Transverse colon (tissue), 4 donors: ENCODE data around the gene KIAA1217. TPM values are rescaled to one million over a fixed set of nuclear protein-coding genes. Genes with fewer than 3 reads are reported as not detected.
A peak's percentile ranks its signal among the peaks of the same experiment; 100 is the strongest.
"Not testable (repeated sequence)": the region's sequence is repeated elsewhere in the genome, so short reads cannot be mapped to it uniquely, and the experiment has no call there.

ENCODE experiments used
- DNase-seq: peaks from one replicate; pipeline ENCODE4 v3.0.0-alpha.2; 2019
- H3K27ac ChIP-seq, 4 donors: fragments of 200-600 bp; sonication (generic); 2 replicates each; pipeline ENCODE4 v1.5.1; 2016 to 2018; ENCODE audit warnings: inconsistent platforms in 4 of 4
- H3K27me3 ChIP-seq: fragments of 200-600 bp; sonication (generic); 2 replicates; pipeline ENCODE4 v1.5.1; 2017; ENCODE audit warnings: inconsistent platforms
- H3K36me3 ChIP-seq, 4 donors: fragments of 200-600 bp; sonication (generic); 2 replicates each; pipeline ENCODE4 v1.5.1; 2017 to 2019; ENCODE audit warnings: inconsistent platforms in 4 of 4
- H3K4me1 ChIP-seq, 4 donors: fragments of 200-600 bp; sonication (generic); 2 replicates each; pipeline ENCODE4 v1.5.1; 2017 to 2020; ENCODE audit warnings: inconsistent platforms in 4 of 4
- H3K4me3 ChIP-seq, 4 donors: fragments of 200-600 bp; sonication (generic); 1 replicate in 1 of 4; 2 replicates in 3 of 4; pipeline versions ENCODE4 v1.5.1 to v1.6.1; 2017 to 2019; ENCODE audit warnings: inconsistent platforms in 4 of 4
- H3K9me3 ChIP-seq, 2 donors: fragments of 200-600 bp; sonication (generic); 2 replicates each; pipeline ENCODE4 v1.5.1; 2017 to 2019; ENCODE audit warnings: inconsistent platforms in 2 of 2
- EP300 ChIP-seq: sonication (generic); formaldehyde crosslinking; IDR thresholded peaks from one replicate; pipeline ENCODE4 v1.6.1; 2017; ENCODE audit warnings: antibody characterized with exemption, low read depth
- POLR2A ChIP-seq: fragments of 450-650 bp; IDR thresholded peaks from one replicate; pipeline ENCODE4 v1.6.1; 2016; ENCODE audit warnings: antibody characterized with exemption, mild to moderate bottlenecking, moderate library complexity
- POLR2AphosphoS5 ChIP-seq, 3 donors: sonication (generic); formaldehyde crosslinking; IDR thresholded peaks; one replicate each; pipeline ENCODE4 v1.6.1; 2016; ENCODE audit warnings: antibody characterized with exemption in 3 of 3
- WGBS, 2 donors: methylation state at CpG; one replicate each; pipeline ENCODE4 v1.1.5; 2018; ENCODE audit warnings: low coverage in 1 of 2; 5-methylcytosine and 5-hydroxymethylcytosine counted together
- in situ Hi-C, 4 donors: fragments of 200-750 bp; cut with MboI; loops; one replicate each; pipeline versions ENCODE4 v1.15.0 to v1.15.1; 2017; ENCODE audit warnings: low sequenced_read_pairs in 3 of 4, low pct_ligation_motif_present in 1 of 4, low pct_unique_long_range_greater_than_20kb in 1 of 4
- intact Hi-C: fragments of 100-400 bp; cut with DNase I; formaldehyde crosslinking; loops from one replicate; pipeline ENCODE4 v1.15.1; 2023; ENCODE audit warnings: low total_unique reads
- total RNA-seq, 4 donors: library from RNA; depleted of rRNA; stranded (reverse); fragments of >200 nt; gene quantifications; one replicate each; pipeline ENCODE4 v1.1.0, GENCODE V29; 2016
- TF ChIP-seq, protein P1 (sequence below), 5 experiments: fragments of 200-600 bp in 3 of 5; fragments of 450-650 bp in 2 of 5; sonication (generic) in 3 of 5; IDR thresholded peaks; 1 replicate in 2 of 5; 2 replicates in 3 of 5; pipeline ENCODE4 v1.5.1; 2016 to 2017; ENCODE audit warnings: antibody characterized with exemption in 5 of 5, inconsistent platforms in 3 of 5, mild to moderate bottlenecking in 2 of 5, moderate library complexity in 1 of 5

Gene KIAA1217
- total RNA-seq, 4 donors from 2014 or later, result 56.5 to 175 (median 72.0) TPM

- H3K4me1 ChIP-seq, result peaks cover 0 to 7% (median under 1%) of the 10 kb centered on the region in 4 donors
- no peaks in the 10 kb centered on the region for H3K36me3 ChIP-seq
- no peak for DNase-seq
- intact Hi-C loops (no loop called here), in situ Hi-C loops (loop anchor here in 3 of 4 donors (10.0 to 25.0 kb wide), 2 partner anchors 355 to 362 kb away; no protein-coding TSS in a partner anchor)
- H3K27ac ChIP-seq, result no peak overlapping the region
- H3K27me3 ChIP-seq, result no peaks in the 10 kb centered on the region
- H3K4me3 ChIP-seq, result no peak overlapping the region
- WGBS, 2 donors, result 16 to 63% methylated on average over 2 to 3 of the region's 3 CpGs
- TF ChIP-seq POLR2AphosphoS5 (IDR thresholded peaks at IDR 0.05), result no peak
- TF ChIP-seq POLR2A, result no peak
- H3K9me3 ChIP-seq, result no peaks in the 10 kb centered on the region
These were observed 140.6 kb downstream of the KIAA1217 start for GRCh38 chr10:24349379-24350001.

DNA sequence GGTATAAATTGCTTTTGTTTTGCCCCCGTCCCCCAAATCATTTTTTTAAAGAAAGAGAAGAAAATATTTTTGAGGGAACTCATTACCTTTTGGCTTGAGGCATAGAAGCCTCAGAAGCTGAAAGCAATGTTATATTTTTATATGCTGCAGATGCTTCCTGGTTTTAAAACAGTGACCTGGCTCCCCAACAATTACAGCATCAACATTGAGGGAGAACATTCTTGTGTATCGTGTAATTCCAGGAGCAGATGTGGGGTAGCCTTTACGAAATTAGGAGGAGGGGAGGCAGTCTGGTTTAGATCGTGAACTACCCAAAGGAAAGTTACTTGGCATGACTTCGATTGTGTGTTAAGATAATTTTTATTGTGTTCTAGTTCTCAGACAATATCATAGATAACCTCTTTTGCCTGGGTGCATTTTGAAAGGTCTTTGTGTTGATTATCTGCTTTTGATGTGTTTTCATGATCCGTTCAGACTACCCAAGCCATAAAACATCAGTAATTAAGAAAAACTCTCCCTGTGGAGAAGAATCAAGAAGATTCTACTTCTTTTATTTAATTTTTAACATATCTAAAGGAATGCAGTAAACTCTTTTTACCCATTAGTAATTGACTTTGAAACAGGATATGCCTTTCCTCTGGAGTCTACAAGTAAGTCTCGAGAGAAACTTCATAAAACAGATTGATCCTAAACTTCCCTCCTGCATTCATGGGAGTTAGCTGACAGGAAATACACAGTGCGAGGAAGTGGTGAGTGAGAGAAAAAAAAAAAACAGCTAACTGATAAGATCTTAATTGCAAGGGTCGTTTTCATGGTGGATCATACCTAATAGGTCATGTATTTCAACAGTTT is 141.4 kb downstream of the KIAA1217 start:
- TF ChIP-seq, protein P1, sequence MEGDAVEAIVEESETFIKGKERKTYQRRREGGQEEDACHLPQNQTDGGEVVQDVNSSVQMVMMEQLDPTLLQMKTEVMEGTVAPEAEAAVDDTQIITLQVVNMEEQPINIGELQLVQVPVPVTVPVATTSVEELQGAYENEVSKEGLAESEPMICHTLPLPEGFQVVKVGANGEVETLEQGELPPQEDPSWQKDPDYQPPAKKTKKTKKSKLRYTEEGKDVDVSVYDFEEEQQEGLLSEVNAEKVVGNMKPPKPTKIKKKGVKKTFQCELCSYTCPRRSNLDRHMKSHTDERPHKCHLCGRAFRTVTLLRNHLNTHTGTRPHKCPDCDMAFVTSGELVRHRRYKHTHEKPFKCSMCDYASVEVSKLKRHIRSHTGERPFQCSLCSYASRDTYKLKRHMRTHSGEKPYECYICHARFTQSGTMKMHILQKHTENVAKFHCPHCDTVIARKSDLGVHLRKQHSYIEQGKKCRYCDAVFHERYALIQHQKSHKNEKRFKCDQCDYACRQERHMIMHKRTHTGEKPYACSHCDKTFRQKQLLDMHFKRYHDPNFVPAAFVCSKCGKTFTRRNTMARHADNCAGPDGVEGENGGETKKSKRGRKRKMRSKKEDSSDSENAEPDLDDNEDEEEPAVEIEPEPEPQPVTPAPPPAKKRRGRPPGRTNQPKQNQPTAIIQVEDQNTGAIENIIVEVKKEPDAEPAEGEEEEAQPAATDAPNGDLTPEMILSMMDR (IDR thresholded peaks at IDR 0.05), result no peak
- no peak for TF ChIP-seq POLR2A
- no peak for TF ChIP-seq POLR2AphosphoS5 (IDR thresholded peaks at IDR 0.05)
- TF ChIP-seq EP300, result no peak
- Histone ChIP-seq H3K9me3 (no peaks in the 10 kb centered on the region), H3K36me3 (no peaks in the 10 kb centered on the region), H3K4me3 (no peak overlapping the region), H3K4me1 (peaks cover 0 to 7% (median 0%) of the 10 kb centered on the region in 4 donors), H3K27ac (no peak overlapping the region), H3K27me3 (no peaks in the 10 kb centered on the region)
- intact Hi-C loops, result no loop called here
- 32 to 40% methylated on average over 7 to 9 of the region's 9 CpGs for WGBS, 2 donors
- in situ Hi-C loops, result loop anchor here in 3 of 4 donors (10.0 to 25.0 kb wide), 2 partner anchors 355 to 363 kb away; no protein-coding TSS in a partner anchor
- DNase-seq, result no peak

DNA sequence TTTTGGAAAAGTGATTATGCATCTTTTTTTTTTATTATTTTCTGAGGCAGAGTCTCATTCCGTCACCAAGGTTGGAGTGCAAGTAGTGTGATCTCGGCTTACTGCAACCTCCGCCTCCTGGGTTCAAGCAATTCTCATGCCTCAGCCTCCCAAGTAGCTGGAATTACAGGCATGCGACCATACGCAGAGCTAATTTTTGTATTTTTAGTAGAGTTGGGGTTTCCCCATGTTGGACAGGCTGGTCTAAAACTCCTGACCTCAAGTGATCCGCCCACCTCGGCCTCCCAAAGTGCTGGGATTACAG is 141.9 kb downstream of the KIAA1217 start:
- H3K27me3 ChIP-seq, H3K4me1 ChIP-seq, H3K9me3 ChIP-seq, intact Hi-C loops, H3K36me3 ChIP-seq, H3K4me3 ChIP-seq, H3K27ac ChIP-seq, DNase-seq: not testable (repeated sequence)
- in situ Hi-C loops, result loop anchor here in 3 of 4 donors (10.0 to 25.0 kb wide), 2 partner anchors 356 to 364 kb away; no protein-coding TSS in a partner anchor
- WGBS, 2 donors, result 87 to 100% methylated on average over 4 to 7 of the region's 7 CpGs

- no peak for DNase-seq
- no peak overlapping the region for H3K4me3 ChIP-seq
- peaks cover 0 to 7% (median 0%) of the 10 kb centered on the region in 4 donors for H3K4me1 ChIP-seq
- no peak overlapping the region for H3K27ac ChIP-seq
- intact Hi-C loops (no loop called here), in situ Hi-C loops (loop anchor here in 3 of 4 donors (10.0 to 25.0 kb wide), 2 partner anchors 357 to 365 kb away; no protein-coding TSS in a partner anchor)
- H3K36me3 ChIP-seq, result no peaks in the 10 kb centered on the region
- no peak for TF ChIP-seq EP300
- H3K27me3 ChIP-seq, result no peaks in the 10 kb centered on the region
- WGBS, 2 donors, result 59 to 83% methylated on average over 3 to 4 of the region's 4 CpGs
- no peaks in the 10 kb centered on the region for H3K9me3 ChIP-seq
These were observed 143.0 kb downstream of the KIAA1217 start for GRCh38 chr10:24351961-24352360.

DNA sequence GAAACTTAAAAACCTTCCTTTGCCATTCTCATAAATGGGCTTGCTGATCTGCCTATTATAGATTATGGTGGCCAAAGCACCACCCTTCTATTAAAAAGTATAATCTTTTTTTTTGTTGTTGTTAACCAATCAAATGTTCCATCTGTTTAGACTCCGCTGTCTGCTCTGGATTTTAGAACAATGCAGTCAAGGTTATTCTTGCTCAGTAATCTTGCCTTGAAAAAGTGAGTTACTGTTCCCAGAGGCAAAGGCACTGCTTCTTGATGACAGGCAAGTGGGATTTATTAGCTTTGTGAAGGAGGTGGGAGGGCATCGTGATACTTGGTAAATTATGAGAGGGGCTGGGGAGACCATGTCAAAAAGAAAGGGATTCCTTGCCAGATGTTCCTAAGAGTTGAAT is 143.5 kb downstream of the KIAA1217 start:
- Histone ChIP-seq H3K4me1 (peaks cover 0 to 7% (median 0%) of the 10 kb centered on the region in 4 donors), H3K4me3 (no peak overlapping the region), H3K9me3 (no peaks in the 10 kb centered on the region), H3K27ac (peak overlapping the region in 1 of 4 donors; percentile 3), H3K36me3 (no peaks in the 10 kb centered on the region), H3K27me3 (no peaks in the 10 kb centered on the region)
- intact Hi-C loops (no loop called here), in situ Hi-C loops (loop anchor here in 3 of 4 donors (10.0 to 25.0 kb wide), 2 partner anchors 358 to 365 kb away; no protein-coding TSS in a partner anchor)
- no peak for TF ChIP-seq EP300
- TF ChIP-seq, protein P1 (IDR thresholded peaks at IDR 0.05), result no peak
- no peak for TF ChIP-seq POLR2A
- no peak for TF ChIP-seq POLR2AphosphoS5 (IDR thresholded peaks at IDR 0.05)
- no peak for DNase-seq
- 80 to 87% methylated on average over 2 of the region's 2 CpGs for WGBS, 2 donors
